Activated T-cell treated with anti-CD3 and anti-CD28 coated beads for 1 hour (primary cell): ENCODE measurements around the gene ACBD7.

Source experiments
- DNase-seq: peaks from one replicate; pipeline ENCODE4 v3.0.0-alpha.2; 2020; ENCODE audit warnings: low read depth

Gene ACBD7

GRCh38 chr10:15088428-15089261, at the start of gene ACBD7:
Gene ACBD7, minus strand, starts transcription at chr10:15088776. Its CDS starts 48 bp downstream, at chr10:15088728.
- peak; percentile 70 for DNase-seq

- no peak for DNase-seq
Observed at GRCh38 chr10:15137636-15138035, 49.1 kb upstream of the ACBD7 start.

GRCh38 chr10:15137036-15137359, 48.4 kb upstream of the ACBD7 start:
- no peak for DNase-seq

DNA sequence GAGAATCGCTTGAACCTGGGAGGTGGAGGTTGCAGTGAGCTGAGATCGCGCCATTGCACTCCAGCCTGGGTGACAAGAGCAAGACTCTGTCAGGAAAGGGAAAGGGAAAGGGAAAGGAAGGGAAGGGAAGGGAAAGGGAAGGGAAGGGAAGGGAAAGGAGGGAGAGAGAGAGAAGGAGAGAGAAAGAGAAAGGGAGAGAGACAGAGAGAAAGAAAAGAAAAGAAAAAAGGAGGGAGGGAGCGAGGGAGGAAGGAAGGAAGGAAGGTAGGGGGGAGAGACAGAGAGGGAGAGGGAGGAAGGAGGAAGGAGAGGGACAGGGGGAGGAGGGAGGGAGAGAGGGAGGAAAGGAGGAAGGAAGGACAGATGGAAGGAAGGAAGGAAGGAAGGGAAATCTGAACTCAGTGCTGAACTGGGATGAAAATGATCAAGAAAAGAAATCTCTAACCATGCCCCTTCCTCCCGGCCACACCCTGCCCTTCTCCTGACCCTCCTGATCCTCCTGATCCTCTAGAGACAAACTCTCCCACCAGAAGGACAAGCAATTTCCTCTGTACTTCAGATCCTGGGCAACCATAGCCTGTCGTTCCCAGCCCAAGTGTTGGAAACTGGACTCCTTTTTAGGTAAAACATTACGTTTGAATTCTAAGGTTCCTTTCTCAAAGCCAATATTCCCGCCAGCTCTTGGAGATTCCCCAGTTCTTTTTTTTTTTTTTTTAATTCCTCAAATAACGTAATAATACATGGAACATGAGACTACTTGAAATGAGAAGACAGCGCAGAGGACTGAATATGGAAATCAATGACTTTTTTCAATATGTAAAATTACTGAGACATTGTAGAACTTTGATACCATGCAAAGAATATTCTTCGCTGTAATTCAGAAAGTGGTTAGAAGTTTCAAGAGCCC, 47.8 kb upstream of the ACBD7 start:
- no peak for DNase-seq

DNA sequence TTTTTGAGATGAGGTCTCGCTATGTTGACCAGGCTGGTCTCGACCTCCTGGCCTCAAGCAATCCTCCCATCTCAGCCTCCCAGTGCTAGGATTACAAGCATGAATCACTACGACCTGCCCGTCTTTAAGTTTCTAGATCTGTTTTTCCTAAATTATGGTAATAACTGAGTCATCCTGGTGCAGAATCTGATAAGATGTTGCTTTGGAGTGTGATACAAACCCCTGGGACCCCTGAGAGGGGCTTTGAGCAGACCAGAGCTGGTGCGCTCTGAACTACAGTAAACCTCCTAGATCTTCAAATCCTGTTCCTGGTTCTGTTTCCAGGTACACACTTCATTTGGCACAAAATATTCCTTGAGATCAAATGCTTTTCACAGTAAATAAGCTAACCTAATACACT, 42.8 kb upstream of the ACBD7 start:
- no peak for DNase-seq

- no peak for DNase-seq
Observed at GRCh38 chr10:15124908-15125307, 36.3 kb upstream of the ACBD7 start.

GRCh38 chr10:15124190-15124589, 35.6 kb upstream of the ACBD7 start:
- no peak for DNase-seq

DNA sequence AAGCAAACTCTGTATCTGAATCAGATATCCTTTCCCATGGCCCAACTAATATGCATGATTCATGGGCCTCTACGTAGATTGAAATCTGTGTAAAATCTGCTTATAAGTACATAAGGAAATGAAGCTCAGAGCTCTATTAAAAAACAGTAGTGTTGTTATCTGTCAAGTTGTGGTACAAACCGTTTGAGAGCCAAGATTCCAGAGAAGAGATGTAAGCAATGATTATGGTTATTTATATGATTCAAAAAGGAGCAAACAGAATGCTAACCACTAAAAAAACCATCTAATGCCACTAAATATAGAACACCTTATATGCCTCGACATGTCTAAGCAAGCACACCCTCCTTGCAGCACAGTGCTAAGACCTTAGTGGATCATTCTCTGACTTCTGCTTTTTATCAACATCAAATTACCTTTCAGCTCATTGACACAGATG, 35.2 kb upstream of the ACBD7 start:
- DNase-seq = no peak

DNA sequence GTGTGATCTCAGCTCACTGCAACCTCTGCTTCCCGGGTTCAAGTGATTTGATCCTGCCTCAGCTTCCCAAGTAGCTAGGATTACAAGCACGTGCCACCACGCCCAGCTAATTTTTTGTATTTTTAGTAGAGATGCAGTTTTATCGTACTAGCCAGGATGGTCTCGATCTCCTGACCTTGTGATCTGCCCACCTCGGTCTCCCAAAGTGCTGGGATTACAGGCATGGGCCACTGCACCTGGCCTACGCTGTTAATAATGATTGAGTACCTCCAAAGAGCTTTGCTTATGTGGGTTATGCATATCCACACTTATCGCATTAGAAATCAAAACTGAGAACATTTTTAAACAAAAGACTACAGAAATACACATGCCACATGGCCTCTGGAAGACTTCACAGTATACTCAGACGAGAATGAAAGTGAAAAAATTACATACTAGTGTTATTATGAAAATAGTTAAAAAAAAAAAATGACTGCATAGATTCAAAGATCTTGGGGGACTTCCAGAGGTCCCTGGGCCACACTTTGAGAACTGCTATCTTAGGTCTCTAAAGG, 34.0 kb upstream of the ACBD7 start:
- DNase-seq = no peak

- no peak for DNase-seq
Observed at GRCh38 chr10:15121707-15122106, 33.1 kb upstream of the ACBD7 start.

GRCh38 chr10:15120523-15120922, 31.9 kb upstream of the ACBD7 start:
- no peak for DNase-seq

- no peak for DNase-seq
Observed at GRCh38 chr10:15118615-15119014, 30.0 kb upstream of the ACBD7 start.

GRCh38 chr10:15116225-15116624, 27.6 kb upstream of the ACBD7 start:
- DNase-seq = no peak

- DNase-seq = no peak
Observed at GRCh38 chr10:15113766-15114165, 25.2 kb upstream of the ACBD7 start.

- DNase-seq = no peak
Observed at GRCh38 chr10:15112657-15113056, 24.1 kb upstream of the ACBD7 start.

DNA sequence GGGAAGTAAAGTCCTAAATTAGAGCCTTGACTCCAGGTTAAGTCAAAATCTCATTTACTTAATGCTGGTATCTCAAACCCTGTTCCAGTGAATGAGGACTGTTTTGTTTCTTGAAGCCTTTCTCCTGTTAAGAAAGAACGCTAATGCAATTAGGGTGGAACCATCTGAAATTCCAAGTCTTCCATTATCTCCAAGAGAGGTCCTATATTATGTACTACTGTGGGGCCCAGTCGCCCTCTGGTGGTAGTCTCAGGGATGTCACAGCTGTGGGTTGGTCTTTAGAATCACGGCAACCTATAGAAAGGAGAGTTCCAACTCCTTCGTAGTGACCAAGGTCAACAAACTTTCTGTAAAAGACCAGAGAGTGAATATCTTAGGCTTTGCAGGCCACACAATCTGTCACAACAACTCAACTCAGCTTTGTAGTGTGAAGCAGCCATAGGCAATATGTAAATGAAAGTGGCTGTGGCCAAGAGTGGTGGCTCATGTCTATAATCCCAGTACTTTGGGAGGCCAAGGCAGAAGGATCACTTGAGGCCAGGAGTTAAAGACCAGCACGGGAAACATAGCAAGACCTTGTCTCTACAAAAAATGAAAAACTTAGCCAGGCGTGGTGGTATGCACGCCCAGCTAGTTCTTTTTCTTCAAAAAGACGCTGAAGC, 17.9 kb upstream of the ACBD7 start:
- peak; percentile 58 for DNase-seq

DNA sequence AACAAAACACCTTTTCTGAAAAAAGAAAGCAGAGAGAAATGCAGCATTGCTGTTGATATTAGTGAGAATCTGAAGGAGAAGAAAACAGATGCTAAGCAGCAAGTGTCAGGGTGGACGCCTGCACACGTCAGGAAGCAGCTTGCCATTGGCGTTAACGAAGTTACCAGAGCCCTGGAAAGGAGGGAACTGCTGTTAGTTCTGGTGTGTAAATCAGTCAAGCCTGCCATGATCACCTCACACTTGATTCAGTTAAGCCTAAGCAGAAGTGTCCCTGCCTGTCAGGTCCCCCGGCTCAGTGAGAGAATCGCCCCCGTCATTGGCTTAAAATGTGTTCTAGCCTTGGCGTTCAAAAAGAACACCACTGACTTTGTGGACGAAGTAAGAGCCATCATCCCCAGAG, 14.9 kb upstream of the ACBD7 start:
- no peak for DNase-seq

DNA sequence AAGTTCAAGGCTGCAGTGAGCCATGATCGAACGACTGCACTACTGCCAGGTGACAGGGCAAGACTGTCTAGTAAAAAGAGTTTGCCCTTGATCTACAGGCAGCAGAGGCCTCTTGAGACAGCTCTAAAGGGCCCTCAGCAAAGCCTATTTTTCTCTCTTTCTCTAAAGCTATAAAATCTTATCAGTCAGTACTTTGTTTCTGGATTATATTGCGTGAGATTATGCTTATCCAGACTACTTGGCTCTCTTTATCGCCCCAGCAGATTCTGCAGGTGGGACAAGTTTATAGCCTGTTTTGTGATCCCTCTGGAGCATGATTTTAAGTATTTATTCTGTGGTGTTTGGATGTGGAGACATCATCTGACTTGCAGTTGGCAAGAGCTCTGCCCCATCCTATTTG, 11.3 kb upstream of the ACBD7 start:
- no peak for DNase-seq

DNA sequence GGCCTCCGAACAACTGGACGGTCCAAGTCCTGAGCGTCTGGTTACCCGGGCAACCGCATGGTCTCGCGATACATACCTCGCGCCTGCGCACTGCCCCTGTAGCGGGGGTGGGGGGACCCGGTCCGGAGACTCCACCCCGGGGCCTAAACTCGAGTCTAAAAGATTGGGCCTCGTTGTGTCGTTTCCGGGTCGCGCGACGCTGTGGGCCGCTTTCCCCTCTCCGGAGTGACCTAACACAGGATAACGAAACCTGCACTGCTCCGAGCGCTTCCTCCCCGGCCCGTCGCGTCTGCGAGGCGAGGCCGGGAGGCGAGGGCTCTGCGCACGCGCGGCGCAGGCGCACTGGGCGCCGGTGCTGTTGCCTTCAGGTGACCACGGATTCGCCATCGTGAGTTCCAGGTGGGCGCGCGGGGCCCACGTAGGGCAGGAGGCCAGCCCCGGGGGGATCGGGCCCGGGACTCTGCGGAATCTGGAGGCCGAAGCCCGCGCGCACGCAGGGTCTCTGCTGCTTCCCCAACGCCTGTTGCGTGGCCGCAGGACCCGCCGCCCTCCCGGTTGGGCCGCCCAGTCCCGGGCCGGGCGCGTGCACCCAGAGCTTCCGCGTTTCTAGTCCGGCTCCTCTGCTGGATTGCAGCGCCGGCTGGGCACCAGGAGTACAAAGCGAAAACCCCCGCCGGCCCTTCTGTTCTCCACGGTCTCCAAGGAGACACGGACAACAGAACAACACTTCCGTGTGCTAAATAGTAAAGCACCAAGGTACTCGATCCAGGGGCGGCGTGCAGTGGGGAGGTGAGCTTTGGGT, 8.6 kb upstream of the ACBD7 start, which contains the start of gene RPP38:
TSS of gene RPP38 (plus strand) at position 345 of the 802 bp plus-strand sequence. CDS start 5,960 bp downstream, outside the sequence.
- peak; percentile 97 for DNase-seq

DNA sequence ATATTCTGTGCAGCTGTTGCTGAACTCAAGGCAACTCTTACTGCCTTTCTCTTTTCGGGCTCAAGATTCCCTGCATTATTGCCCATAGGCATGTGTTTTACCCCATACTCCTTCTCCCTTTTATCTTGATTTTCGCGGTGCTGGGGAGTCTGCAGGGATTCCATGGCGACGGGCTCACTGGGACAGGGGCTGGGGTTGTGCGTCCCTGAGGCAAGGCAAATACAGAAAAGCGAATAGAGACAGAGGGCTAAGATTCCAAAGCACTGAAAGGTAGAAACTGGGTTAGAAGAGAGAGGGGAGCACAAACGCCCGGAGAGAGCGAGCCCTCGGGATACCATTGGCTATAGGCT, 8.1 kb upstream of the ACBD7 start:
- DNase-seq = no peak

- DNase-seq = no peak
Observed at GRCh38 chr10:15092855-15093408, 4.4 kb upstream of the ACBD7 start.
